LNCaP clone FGC (cell line): Measurements from ENCODE around the gene ZNF384.
"Not testable (repeated sequence)": the region's sequence is repeated elsewhere in the genome, so short reads cannot be mapped to it uniquely, and the experiment has no call there.

Source experiments
- DNase-seq: peaks from one replicate; pipeline ENCODE4 v3.0.0-alpha.2; 2011; ENCODE audit warnings: low read depth
- H3K4me3 ChIP-seq: 2 replicates; pipeline ENCODE4 v1.5.1; 2011; ENCODE audit warnings: mild to moderate bottlenecking, low read depth, low read length, control low read depth
- CTCF ChIP-seq: IDR thresholded peaks from 2 replicates; pipeline ENCODE4 v1.5.1; 2012; ENCODE audit warnings: mild to moderate bottlenecking; ENCODE audit not compliant: control insufficient read depth, insufficient read depth; ENCODE audit errors: extremely low read depth

Gene ZNF384

DNA sequence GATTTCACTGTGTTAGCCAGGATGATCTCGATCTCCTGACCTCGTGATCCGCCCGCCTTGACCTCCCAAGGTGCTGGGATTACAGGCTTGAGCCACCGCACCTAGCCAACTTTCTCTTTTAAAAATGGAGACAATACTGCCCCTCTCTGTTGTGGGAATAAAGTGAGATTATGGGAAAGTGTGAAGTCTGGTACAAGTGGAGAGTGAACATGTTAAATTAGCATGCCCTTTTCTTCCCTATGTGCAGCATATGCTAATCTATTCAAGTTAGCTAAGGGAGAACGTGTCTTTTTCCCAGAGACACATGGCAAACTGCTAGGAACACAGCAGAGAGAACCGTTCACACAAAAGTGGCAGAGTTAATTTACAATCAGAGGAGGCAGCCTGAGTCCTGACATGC lies 36.2 kb upstream of the ZNF384 start:
- no peak for TF ChIP-seq CTCF
- no peak overlapping the region for H3K4me3 ChIP-seq
- DNase-seq = no peak

- peak overlapping the region; percentile 70 for H3K4me3 ChIP-seq
- no peak for TF ChIP-seq CTCF
- no peak for DNase-seq
These were observed 35.2 kb upstream of the ZNF384 start for GRCh38 chr12:6724409-6724797.

DNA sequence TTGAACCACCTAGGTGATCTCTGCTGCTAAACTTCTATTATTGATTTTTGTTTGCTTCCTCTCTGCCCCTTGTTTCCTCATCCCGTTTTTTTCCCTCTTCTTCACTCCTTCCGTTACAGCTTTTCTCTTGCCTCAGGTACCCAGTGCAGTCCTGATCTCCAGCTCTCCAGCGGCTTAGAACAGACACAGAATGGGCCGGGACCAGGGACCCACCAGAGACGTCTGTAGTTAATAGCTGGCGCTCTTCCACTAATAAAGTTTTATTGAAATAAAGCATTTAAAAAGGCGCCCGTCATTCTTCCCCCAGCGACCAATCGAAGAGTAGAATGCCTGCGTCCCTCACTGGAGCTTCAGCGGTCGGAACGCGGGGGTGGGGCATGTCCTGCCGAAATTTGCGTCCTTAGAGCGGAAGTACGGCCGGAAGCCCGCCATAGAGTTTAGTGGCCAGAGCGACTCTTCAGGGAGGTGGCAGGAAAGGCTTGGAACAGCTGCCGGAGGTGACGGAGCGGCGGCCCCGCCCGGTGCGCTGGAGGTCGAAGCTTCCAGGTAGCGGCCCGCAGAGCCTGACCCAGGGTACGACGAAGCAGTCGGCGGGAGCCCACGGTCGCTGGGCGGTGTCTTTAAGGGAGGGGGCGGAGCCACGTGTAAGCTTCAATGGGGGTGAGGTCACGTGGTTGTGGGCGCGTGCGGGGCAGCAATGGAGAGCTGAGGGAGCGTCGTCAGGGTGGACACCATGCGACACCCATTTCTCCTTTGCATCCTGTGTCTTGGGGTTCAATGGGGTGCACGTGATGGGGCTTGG lies 34.6 kb upstream of the ZNF384 start, which contains the start of gene COPS7A:
COPS7A (plus strand) TSS at position 440 of the 802 bp plus-strand sequence. CDS start 611 bp downstream, outside the sequence.
- peak; percentile 34; the same call in 1 of the 2 replicates for TF ChIP-seq CTCF
- peak within 1 kb of the TSS; percentile 70 for H3K4me3 ChIP-seq
- DNase-seq = peak; percentile 99

DNA sequence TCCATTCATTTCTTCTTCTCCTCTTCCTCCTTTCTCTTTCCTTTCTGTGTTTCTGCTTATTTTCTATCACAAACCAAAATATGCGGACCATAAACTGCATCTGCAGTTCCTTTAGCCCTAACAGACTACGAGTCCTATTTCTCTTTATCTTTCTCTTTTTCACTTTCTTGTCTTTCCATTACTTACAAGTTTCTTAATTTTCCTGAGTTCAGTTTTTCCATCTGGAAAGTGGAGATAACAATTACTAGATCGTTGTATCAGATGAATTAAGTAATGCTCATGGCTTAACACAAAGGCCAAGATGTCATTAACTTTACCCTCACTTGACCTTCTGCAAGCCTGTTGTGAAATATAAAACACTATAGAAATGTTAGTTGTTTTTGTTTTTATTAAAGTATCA lies 33.7 kb upstream of the ZNF384 start:
- no peak for DNase-seq
- TF ChIP-seq CTCF = no peak
- H3K4me3 ChIP-seq = peak overlapping the region; percentile 70

- no peak overlapping the region for H3K4me3 ChIP-seq
- no peak for DNase-seq
- no peak for TF ChIP-seq CTCF
These were observed 27.8 kb upstream of the ZNF384 start for GRCh38 chr12:6716874-6717437.

DNA sequence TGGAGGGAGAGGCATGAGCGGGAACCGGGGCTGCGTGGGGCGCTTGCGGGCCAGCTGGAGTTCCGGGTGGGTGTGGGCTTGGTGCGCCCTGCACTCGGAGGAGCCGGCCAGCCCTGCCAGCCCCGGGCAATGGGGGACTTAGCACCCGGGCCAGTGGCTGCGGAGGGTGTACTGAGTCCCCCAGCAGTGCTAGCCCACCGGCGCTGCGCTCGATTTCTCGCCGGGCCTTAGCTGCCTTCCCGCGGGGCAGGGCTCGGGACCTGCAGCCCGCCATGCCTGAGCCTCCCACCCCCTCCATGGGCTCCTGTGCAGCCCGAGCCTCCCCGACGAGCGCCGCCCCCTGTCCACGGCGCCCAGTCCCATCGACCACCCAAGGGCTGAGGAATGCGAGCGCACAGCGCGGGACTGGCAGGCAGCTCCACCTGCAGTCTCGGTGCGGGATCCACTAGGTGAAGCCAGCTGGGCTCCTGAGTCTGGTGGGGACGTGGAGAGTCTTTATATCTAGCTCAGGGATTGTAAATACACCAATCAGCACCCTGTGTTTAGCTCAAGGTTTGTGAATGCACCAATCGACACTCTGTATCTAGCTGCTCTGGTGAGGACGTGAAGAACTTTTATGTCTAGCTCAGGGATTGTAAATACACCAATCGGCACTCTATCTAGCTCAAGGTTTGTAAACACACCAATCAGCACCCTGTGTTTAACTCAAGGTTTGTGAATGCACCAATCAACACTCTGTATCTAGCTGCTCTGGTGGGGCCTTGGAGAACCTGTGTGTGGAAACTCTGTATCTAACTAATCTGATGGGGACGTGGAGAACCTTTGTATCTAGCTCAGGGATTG lies 27.1 kb upstream of the ZNF384 start:
- not testable (repeated sequence) for H3K4me3 ChIP-seq, DNase-seq

DNA sequence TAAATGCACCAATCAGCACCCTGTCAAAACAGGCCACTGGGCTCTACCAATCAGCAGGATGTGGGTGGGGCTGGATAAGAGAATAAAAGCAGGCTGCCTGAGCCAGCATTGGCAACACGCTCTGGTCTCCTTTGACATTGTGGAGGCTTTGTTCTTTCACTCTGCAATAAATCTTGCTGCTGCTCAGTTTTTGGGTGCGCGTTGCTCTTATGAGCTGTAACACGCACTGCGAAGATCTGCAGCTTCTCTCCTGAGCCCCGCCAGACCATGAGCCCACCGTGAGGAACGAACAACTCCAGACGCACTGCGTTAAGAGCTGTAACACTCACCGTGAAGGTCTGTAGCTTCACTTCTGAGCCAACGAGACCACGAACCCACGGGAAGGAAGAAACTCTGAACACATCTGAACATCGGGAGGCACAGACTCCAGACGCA lies 19.8 kb upstream of the ZNF384 start:
- DNase-seq = no peak
- TF ChIP-seq CTCF = no peak
- H3K4me3 ChIP-seq = no peak overlapping the region

DNA sequence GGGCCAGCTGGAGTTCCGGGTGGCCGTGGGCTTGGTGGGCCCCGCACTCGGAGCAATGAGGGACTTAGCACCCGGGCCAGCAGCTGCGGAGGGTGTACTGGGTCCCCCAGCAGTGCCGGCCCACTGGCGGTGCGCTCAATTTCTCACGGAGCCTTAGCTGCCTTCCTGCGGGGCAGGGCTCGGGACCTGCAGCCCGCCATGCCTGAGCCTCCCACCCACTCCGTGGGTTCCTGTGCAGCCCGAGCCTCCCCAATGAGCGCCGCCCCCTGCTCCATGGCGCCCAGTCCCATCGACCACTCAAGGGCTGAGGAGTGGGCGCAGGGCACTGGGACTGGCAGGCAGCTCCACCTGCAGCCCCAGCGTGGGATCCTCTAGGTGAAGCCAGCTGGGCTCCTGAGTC lies 19.2 kb upstream of the ZNF384 start:
- not testable (repeated sequence) for DNase-seq, H3K4me3 ChIP-seq
